Measurements from ENCODE around the gene KISS1R.
"Not testable (repeated sequence)": the region's sequence is repeated elsewhere in the genome, so short reads cannot be mapped to it uniquely, and the experiment has no call there.

Gene KISS1R

DNA sequence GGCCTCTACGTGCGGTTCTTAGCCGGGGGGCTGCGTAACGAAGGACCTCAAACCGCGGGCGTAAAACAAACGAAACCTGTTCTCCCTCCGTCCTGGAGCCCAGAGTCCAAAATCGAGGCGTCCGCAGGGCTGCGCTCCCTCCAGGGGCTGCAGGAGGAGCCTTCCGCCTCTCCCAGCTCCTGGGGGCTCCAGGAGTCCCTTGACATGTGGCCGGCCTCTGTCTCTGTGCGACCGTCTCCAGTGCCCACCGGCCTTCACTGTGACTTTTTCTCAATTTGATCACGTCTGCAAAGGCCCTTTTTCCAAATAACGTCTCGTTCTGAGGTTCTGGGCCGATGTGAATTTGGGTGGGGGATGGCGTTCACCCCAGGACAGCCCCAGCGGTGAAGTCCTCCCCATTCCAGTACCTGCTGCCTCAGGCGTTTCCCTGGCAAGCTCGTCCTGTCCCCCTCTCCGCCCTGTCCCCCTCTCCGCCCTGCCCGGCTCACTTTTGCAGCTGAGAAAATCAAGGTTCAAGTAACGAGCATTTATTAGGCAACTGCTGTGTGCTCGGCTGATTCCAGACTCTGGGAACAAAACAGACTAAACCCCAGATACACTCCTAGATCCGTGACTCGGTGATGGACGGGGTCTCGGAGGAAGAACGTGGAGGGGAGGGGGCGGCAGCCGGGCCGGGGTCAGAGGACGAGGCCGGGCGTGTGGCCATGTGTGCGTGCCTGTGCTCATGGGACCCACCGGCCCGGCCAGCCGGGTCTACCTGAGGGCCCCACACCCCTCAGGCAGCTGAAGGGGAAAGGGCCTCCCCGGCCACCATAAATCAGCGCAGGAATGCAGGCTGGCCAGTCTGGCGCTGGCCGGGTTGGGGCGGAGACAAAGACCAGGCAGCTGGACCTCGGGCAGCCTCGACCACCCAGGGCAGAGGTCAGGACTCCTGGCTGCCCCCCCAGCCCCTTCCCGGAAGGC is 39.0 kb downstream of the KISS1R start:
- no peak for DNase-seq

DNA sequence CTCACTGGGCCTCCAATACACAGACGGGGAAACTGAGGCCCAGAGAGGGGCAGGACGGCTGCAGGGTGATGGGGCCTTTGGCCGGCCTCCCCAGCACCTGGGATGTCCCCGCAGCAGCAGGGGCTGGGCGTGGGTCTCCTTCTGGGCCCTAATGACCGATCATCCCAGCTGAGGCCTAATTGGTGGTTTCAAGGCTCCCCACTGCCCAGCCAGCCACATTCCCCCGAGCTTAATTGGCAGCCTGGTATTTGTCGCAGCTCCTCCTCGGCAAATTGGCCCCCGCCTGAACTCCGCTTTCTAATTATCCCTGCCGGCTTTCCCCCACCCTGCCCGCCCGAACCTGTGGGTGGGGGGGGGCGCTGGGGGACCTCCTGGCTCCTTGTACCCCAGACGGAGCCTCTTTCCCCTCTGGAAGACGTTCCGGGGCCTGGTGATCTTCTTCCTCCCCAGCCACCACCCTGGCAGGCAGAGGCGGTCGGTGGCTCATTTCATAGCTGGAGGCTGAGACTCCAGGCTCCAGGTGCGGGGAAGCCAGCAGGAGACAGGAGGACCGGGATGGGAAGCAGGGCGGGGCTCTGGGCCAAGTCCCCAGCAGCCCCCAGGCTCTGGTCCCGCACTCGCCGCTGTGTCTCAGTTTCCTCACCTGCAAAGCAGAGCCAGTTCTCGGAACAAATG is 39.8 kb downstream of the KISS1R start:
- no peak for DNase-seq

DNA sequence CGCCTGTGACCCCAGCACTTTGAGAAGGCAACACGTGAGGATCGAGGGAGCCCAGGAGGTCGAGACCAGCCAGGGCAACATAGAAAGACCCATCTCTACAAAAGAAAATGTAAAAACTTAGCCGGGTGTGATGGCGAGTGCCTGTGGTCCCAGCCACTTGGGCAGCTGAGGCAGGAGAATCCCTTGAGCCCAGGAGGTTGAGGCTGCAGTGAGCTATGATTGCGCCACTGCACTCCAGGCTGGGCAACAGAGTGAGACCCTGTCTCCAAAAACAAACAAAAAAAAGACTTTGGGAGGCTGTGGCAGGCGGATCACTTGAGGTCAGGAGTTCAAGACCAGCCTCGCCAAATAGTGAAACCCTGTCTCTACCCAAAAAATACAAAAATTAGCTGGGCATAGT is 40.4 kb downstream of the KISS1R start:
- DNase-seq = not testable (repeated sequence)

DNA sequence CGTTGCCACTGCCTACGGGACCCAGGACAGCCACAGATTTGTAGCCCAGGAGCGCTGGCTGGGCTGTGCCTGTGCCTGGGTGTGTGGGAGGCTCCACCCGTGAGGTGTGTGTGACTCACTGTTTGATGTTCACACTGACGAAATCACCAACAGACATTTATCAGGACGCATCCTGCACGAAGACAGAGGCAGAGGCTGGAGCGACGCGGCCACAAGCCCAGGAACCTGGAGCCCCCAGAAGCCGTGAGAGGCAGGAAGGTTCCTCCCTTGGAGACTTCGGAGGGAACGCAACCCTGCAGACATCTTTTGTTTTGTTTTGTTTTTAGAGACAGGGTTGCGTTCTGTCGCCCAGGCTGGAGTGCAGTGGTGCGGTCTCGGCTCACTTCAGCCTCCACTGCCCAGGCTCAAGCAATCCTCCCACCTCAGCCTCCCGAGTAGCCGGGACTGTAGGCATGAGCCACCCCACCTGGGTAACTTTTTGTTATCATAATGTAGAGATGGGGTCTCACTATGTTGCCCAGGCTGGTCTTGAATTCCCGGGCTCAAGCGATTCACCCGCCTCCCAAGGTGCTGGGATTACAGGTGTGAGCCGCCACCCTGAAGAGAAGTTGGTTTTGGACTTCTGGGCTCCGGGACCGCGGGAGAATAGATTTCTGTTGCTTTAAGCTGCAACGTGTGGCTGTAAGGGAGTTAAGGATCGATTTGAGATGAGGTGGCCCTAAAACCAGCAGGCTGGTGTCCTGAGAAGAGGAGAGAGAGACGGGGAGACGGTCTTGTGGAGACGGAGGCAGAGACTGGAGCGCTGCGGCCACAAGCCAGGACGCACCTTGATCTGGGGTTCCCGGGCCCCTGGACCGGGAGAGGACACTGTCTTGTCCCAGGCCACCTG is 42.1 kb downstream of the KISS1R start:
- no peak for DNase-seq

DNA sequence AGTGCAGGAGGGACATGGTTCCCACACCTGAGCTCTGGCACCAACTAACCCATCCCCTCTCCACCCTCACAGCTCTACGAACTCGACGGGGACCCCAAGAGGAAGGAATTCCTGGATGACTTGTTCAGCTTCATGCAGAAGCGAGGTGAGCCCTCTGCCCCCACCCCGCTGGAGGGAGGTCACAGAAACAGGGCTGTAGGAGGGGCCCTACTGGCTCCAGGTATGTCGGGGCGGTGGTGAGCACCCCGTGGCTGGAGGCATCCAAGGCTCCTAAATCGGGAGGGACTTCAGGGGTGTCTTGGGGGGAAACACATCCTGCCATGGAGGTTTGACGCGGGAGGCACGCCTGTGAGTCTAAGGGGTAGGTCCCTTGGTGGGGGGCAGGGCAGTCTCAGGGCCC is 42.9 kb downstream of the KISS1R start:
- no peak for DNase-seq

DNA sequence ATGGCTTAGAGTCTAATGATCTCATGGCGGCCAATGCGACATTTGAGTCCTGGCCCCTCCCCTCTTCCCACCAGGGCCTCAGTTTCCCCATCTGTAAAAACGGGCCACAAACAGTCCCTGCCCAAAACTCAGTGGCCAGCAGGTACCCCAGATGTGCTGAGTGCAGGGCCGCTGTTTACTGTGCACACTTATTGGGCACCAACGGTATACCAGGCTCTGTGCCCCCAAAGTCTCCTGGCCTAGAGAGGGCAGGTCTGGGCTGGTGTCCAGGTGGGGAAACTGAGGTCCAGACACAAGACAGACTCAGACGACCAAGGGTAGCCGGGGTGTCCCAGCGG is 43.4 kb downstream of the KISS1R start:
- DNase-seq = no peak

DNA sequence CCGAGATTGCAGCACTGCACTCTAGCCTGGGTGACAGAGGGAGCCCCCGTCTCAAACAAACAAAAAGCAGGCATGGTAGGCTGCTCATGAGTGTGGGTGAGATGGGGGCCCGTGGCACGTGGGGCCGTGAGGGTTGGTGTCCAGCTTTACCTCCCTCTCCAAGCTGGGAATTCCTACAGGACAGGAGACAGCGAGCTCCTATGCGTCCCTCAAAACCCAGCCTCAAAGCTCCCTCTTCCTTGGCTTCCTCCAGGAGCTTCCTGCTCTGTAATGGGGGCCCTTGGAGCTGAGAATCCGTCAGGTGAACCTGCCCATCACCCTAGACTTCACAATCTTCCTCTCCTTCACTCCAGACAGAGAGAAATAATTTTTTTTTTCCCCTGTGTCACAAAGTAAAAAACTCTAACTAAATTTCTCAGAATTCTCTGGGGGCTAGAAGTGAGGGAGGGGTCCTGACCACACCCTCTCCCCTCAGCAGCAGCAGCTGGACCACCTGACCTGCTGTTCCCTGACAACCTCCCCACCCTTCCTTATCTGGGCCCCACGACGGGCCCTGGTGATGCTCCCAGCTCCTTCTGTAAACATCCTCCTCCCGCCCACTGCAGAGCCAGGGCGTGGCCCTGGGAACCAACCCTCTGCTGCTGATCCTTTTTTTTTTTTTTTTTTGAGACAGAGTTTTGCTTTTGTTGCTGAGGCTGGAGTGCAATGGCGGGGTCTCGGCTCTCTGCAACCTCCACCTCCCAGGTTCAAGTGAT is 44.9 kb downstream of the KISS1R start:
- no peak for DNase-seq

DNA sequence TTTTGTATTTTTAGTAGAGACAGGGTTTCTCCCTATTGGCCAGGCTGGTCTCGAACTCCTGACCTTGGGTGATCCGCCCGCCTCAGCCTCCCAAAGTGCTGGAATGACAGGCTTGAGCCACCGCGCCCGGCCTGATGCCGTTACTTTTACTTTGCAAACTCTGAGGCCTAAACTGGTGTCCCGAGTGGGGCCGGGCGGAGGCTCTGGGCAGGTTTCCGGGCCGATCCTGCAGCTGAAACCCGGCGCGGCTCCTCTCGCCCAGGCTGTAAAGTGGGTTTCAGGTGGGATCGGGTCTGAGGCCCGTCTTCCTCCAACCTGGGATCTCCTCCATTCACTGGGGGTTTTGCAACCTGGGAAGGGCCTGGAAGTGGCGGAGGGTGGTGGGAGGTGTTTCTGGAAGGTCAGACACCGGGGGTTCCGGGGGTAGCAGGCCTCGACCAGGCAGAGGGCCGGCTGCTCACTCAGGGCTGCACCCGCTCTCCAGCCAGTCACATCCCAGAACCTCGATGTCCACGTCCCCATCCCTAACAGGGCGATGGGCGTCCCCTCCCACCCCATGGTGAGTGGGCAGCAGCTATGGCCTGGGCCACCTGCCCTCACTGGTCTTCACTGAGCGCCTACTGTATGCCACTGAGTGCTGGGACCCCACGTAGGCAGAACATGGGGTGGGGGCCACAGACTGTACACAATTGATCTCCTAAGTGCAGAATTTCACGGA is 45.7 kb downstream of the KISS1R start:
- DNase-seq = no peak

DNA sequence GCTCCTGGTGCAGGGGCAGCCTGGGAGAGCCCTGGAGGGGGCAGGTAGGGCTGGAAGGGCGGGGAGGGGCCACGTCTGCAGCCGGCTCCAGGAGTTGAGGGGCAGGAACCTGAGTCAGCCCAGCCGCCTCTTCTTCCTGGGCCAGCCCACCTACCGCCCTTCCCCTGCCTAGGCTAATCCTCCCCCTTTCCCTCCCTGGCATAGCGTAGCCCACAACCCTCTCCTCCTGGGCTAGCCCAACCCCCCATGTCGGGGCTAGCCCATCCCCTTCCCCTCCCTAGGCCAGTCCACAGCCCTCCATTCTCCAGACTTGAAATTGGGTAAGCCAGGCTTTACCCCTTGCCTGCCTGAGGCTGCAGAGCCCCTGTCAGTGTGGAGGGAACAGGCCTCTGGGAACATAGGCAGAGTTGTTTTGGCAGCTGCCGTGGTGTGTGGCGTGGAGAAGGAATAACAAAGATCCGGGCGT is 46.4 kb downstream of the KISS1R start:
- no peak for DNase-seq

DNA sequence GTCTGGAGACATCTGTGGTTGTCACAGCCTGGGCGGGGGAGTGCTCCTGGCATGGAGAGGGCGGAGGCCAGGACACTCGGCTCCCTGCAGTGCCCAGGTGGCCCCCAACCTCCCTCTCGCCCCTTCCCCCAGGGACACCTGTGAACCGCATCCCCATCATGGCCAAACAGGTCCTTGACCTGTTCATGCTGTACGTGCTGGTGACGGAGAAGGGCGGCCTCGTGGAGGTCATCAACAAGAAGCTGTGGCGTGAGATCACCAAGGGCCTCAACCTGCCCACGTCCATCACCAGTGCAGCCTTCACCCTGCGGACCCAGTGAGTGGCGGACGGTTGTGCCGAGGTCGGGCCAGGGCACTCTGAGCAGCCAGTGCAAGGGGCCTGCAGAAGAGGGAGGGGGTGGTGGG is 47.0 kb downstream of the KISS1R start:
- no peak for DNase-seq

DNA sequence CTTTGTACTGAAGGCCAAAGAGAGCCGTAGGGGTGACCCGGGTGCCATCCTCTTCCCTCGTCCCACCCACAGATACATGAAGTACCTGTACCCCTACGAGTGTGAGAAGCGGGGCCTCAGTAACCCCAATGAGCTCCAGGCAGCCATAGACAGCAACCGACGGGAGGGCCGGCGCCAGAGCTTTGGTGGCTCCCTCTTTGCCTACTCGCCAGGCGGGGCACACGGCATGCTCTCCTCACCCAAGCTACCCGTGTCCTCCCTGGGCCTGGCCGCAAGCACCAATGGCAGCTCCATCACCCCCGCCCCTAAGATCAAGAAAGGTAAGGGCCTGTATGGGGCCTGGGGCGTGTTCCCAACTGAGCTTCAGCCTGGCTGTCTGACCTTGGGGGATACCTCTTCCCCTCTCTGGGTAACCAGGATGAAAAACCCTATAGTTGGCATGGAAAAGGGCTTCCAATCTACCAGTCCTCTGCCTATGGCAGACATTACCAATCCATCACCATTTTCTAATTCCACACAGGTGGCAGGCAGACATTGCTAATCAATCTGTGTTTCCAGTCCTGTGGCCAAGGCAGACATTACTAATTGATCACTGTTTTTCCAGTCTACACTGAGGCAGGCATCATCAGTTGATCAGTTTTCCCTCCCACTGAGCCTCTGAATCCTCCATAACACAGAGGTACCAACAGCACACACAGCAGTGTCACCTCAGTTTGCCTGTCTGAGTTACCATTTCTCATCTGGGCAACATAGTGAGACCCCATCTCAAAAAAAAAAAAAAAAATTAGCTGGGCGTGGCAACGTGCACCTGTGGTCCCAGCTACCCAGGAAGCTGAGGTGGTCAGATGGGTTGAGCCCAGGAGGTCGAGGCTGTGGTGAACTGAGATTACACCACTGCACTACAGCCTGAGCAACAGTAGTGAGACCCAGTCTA is 47.9 kb downstream of the KISS1R start:
- no peak for DNase-seq

DNA sequence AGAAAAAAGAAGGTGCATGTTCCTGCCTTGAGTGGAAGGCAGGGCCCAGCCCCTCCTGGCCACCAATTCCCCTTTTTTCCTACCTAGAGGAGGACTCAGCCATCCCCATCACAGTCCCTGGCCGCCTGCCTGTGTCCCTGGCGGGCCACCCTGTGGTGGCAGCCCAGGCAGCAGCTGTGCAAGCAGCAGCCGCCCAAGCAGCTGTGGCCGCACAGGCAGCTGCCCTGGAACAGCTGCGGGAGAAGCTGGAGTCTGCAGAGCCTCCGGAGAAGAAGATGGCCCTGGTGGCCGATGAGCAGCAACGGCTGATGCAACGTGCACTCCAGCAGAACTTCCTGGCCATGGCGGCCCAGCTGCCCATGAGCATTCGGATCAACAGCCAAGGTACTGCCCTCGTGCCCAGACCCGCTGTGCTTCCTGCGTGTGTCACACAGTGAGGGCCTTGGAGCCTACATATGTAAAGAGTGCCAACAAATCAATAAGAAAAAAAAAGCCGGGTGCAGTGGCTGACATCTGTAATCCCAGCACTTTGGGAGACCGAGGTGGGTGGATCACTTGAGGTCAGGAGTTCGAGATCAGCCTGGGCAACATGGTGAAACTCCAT is 49.5 kb downstream of the KISS1R start:
- no peak for DNase-seq
